HTERT RPE-1 (cell line): Measurements from ENCODE around the gene USO1.
"Not testable (repeated sequence)": the region's sequence is repeated elsewhere in the genome, so short reads cannot be mapped to it uniquely, and the experiment has no call there.

ENCODE experiments used
- in situ Hi-C: fragments of 300-500 bp; cut with MboI; formaldehyde crosslinking; loops from 4 replicates; pipeline ENCODE4 v1.14.3; 2020; ENCODE audit warnings: low sequenced_read_pairs

USO1 gene

DNA sequence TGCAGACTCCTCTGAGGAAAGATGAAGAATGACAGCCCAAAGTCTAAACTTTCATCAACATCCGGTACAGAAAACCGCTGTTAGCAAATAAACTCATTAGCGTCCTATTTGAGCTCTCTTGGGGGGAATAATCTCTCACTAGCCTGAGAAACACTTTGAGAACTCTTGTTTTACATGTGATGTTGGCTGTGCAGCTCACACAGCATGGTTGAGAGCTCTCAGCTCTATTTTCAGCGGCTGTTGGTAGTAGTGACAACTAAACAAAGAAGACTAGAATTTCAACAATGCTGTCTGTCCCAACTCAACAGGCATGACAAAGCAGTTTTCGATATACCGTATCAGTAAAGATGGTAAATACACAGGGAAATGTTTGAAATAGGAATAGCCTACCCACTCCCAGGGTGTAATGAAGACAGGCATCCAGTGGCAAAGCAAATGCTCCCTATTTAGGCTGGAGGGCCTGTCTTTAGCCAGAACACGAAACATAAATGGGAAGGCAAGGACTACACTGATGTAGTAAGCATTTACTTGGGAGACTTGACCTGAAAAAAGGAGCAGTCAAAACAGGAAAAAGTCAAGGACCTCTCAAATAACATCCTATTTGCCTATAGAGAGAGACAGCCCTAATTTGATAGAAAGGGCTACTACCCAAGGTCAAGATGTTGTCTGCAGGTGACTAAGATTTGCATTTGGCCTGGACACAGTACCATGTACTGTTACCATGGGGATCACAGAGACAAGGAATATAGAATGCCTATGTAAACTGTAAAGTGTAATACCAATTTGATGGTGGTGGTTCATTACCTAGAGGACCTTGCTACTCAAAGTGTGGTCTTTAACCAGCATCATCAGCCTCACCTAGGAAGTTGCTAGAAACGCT is 117.5 kb downstream of the USO1 start:
- in situ Hi-C loops = no loop called here

DNA sequence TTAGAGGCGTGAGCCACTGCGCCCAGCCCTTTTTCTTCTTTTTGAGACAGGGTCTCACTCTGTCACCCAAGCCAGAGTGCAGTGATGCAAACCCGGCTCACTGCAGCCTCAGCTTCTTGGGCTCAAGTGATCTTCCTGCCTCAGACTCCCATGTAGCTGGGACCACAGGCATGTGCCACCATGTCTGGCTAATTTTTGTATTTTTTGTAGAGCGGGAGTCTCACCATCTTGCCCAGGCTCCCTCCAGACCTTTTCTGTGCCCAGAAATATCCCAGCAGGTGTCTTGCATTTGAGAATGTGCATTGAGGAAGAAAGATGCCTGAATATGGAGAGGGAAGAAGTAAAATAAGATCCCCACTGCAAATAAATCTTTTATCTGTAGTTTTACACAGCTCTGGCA is 119.2 kb downstream of the USO1 start:
- in situ Hi-C loops = no loop called here

GRCh38 chr4:75844151-75844662 is 119.8 kb downstream of the USO1 start:
- in situ Hi-C loops = no loop called here

- in situ Hi-C loops = no loop called here
These were observed 121.6 kb downstream of the USO1 start for GRCh38 chr4:75845992-75846391.

GRCh38 chr4:75848171-75848760 is 123.9 kb downstream of the USO1 start:
- in situ Hi-C loops = not testable (repeated sequence)

DNA sequence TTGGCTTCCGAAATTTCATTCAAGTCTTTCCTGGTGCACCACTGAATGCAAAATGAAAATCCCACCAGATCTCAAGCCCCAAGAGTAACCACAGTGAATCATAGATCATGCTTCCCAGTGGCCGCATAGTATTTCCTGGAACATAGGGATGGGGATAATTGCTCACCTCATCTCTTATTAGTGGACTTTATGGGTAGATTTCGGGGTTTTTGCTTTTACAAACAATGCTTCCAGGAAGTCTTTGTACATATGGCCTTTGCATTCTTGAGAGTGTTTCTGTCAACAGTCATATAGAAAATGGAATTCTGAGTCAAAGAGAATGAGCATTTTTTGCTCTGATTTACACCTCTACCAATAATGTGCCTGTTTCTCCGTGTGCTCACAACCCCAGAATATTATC is 124.5 kb downstream of the USO1 start:
- in situ Hi-C loops = no loop called here

DNA sequence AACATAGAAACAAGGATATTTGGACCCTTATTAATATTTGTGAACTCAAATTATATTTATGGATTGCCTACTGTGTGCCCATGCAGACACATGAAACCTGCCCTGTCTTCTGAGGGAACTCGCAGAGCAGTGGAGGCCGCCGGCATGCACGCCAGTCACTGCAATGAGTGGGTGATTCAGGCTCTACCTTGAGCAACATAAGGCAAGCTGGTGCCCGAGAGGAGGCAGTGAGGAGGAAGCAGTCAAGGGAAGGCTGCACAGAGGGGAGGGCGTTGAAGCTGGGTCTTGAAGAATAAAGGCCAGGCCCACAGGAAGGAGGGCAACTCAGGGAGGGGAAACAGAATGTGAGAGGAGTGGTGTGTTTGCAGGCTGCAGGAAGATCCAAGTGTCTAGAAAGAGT is 125.1 kb downstream of the USO1 start:
- in situ Hi-C loops = no loop called here

DNA sequence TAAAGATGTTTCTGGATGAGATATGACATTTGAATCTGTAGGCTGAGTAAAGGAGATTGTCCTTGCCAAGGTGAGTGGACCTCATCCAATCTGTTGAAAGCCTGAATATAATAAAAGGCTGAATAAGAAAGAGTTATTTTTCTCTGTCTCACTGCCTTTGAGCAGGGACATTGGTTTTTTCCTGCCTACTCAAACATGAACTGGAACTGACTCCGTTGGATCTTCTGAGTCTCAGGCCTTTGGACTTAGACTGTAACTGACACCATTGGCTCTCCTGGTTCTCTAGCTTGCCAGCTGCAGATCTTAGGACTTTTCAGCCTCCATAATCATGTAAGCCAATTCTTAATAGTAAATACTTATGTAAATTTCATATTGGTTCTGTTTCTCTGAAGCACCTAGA is 134.3 kb downstream of the USO1 start:
- in situ Hi-C loops = no loop called here

DNA sequence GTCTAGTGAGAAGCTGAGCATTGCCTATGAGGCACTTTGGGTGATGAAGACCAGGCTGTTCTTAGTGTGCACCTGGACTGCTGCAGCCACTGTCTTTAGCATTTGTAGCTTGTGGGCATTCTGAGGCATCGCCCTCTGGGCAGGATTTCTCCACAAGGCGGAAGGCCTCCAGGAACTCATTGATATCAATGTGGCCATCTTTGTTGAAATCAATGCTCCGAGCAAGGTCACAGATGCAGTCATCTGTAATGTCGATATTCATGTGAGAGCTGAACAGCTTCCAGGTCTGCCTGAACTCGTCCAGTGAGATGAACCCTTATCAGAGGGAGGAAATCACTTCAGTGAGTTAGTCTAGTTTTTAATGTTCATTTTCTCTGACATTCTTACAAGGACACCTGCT is 136.2 kb downstream of the USO1 start:
- in situ Hi-C loops = no loop called here
